Stimulated activated naive CD4-positive, alpha-beta T cell treated with Interleukin-2 at 50 U/mL for 16 hours (primary cell): ENCODE measurements around the gene AMPD3.

Source experiments
- DNase-seq: peaks from one replicate; lab custom pipeline; 2025; lab: John Stamatoyannopoulos, UW

AMPD3 gene

GRCh38 chr11:10540915-10541560 lies 86.0 kb downstream of the AMPD3 start, which contains the start of gene RNF141:
RNF141 (minus strand) TSS chr11:10541187; CDS start chr11:10534158, 7,029 bp downstream.
- peak; percentile 94 for DNase-seq

- DNase-seq = no peak
Observed at GRCh38 chr11:10541561-10541930, 86.5 kb downstream of the AMPD3 start.

- DNase-seq = no peak
Observed at GRCh38 chr11:10542776-10543175, 87.7 kb downstream of the AMPD3 start.

GRCh38 chr11:10543782-10544181 lies 88.7 kb downstream of the AMPD3 start:
- DNase-seq = no peak

GRCh38 chr11:10544491-10545465 lies 89.7 kb downstream of the AMPD3 start:
- no peak for DNase-seq

- no peak for DNase-seq
Observed at GRCh38 chr11:10550503-10551289, 95.6 kb downstream of the AMPD3 start.

- DNase-seq = no peak
Observed at GRCh38 chr11:10551290-10551592, 96.2 kb downstream of the AMPD3 start.

- DNase-seq = no peak
Observed at GRCh38 chr11:10551845-10552352, 96.8 kb downstream of the AMPD3 start.

GRCh38 chr11:10556590-10556989 lies 101.5 kb downstream of the AMPD3 start:
- no peak for DNase-seq
